HCT116 (cell line): Measurements from ENCODE around the gene LRRC2. TPM values are rescaled to one million over a fixed set of nuclear protein-coding genes. Genes with fewer than 3 reads are reported as not detected.

ENCODE experiments used
- ATAC-seq: fragments of 200-7000 bp; cut with Tn5 transposase; 2 replicates; pipeline ENCODE4 v1.9.1; 2020; ENCODE audit warnings: mild to moderate bottlenecking, moderate library complexity
- BruUV-seq: library from RNA; stranded (reverse); fragments of 400-500 nt; replicated peaks from 2 replicates; lab custom pipeline; 2021; lab: Mats Ljungman, UMichigan
- CTCF ChIA-PET: fragments of 300-600 bp; sonication (Branson Sonifier 250); formaldehyde crosslinking; loops from one replicate; lab custom pipeline; 2021; ENCODE audit warnings: antibody characterized with exemption; lab: Charles Lee
- POLR2A ChIA-PET: fragments of 300-600, 350-600 bp; sonication (Branson Sonifier 250); formaldehyde crosslinking; loops from one replicate; lab custom pipeline; 2021; ENCODE audit warnings: antibody characterized with exemption; lab: Charles Lee
- RAD21 ChIA-PET, 2 experiments: fragments of 300-600 bp; sonication (Branson Sonifier 250); formaldehyde crosslinking; loops; one replicate each; lab custom pipeline; 2023; ENCODE audit warnings: low total read pairs in 2 of 2; ENCODE audit not compliant: uncharacterized antibody in 2 of 2, unreplicated experiment in 2 of 2, low non-redundant PET in 1 of 2; lab: Charles Lee
- DNase-seq: peaks from one replicate; pipeline ENCODE4 v3.0.0-alpha.2; 2010; ENCODE audit warnings: low read depth, low spot score
- H2AFZ ChIP-seq: fragments of 200-600 bp; shearing (Covaris generic), sonication (generic); 2 replicates; pipeline ENCODE4 v1.6.1; 2017; ENCODE audit warnings: low read depth, mixed run types, mixed read lengths, antibody characterized with exemption, low read length; ENCODE audit not compliant: poor library complexity, severe bottlenecking
- H3K27ac ChIP-seq: 2 replicates; pipeline ENCODE4 v1.5.1; 2012; ENCODE audit warnings: low read depth, low read length
- H3K27me3 ChIP-seq: fragments of 200-600 bp; sonication (generic); 2 replicates; pipeline ENCODE4 v1.6.1; 2016; ENCODE audit warnings: mixed run types, low read length, mixed read lengths; ENCODE audit not compliant: insufficient read depth
- H3K36me3 ChIP-seq, 2 experiments: fragments of 200-500 bp in 1 of 2; fragments of 200-600 bp in 1 of 2; sonication (Bioruptor generic) in 1 of 2; sonication (generic) in 1 of 2; 2 replicates each; pipeline versions ENCODE4 v1.5.1 to v1.6.1; 2014 to 2016; ENCODE audit warnings: low read length in 2 of 2, inconsistent platforms in 1 of 2, mixed read lengths in 1 of 2, mixed run types in 1 of 2; ENCODE audit not compliant: insufficient read depth in 2 of 2, control insufficient read depth in 1 of 2
- H3K4me1 ChIP-seq, 2 experiments: fragments of 200-600 bp in 1 of 2; sonication (generic) in 1 of 2; 2 replicates each; pipeline versions ENCODE4 v1.5.1 to v1.6.1; 2012 to 2017; ENCODE audit warnings: low read length in 2 of 2, inconsistent platforms in 1 of 2, mild to moderate bottlenecking in 1 of 2, mixed read lengths in 1 of 2, mixed run types in 1 of 2, moderate library complexity in 1 of 2; ENCODE audit not compliant: insufficient read depth in 2 of 2, control insufficient read depth in 1 of 2
- H3K4me2 ChIP-seq: fragments of 200-600 bp; sonication (generic); 2 replicates; pipeline ENCODE4 v1.6.1; 2017; ENCODE audit warnings: mixed run types, low read length, mixed read lengths
- H3K4me3 ChIP-seq, 2 experiments: fragments of 200-600 bp in 1 of 2; sonication (generic) in 1 of 2; replicated peaks in 1 of 2; 2 replicates each; pipeline ENCODE4 v1.5.1; 2011 to 2016; ENCODE audit warnings: low read length in 2 of 2, control low read depth in 1 of 2, low read depth in 1 of 2, mild to moderate bottlenecking in 1 of 2, mixed read lengths in 1 of 2, mixed run types in 1 of 2
- H3K79me2 ChIP-seq: fragments of 200-600 bp; sonication (generic); 2 replicates; pipeline ENCODE4 v1.6.1; 2017; ENCODE audit warnings: mild to moderate bottlenecking, mixed run types, low read length, moderate library complexity, mixed read lengths; ENCODE audit not compliant: insufficient read depth
- H3K9ac ChIP-seq: fragments of 200-600 bp; sonication (generic); 2 replicates; pipeline ENCODE4 v1.6.1; 2016; ENCODE audit warnings: low read length, mixed read lengths
- H3K9me2 ChIP-seq: fragments of 200-600 bp; sonication (generic), shearing (Covaris generic); 2 replicates; pipeline ENCODE4 v1.6.1; 2017; ENCODE audit warnings: mixed run types, mild to moderate bottlenecking, moderate library complexity; ENCODE audit not compliant: insufficient read depth
- H3K9me3 ChIP-seq, 2 experiments: fragments of 200-500 bp in 1 of 2; fragments of 200-600 bp in 1 of 2; sonication (Bioruptor generic) in 1 of 2; sonication (generic) in 1 of 2; 2 replicates each; pipeline ENCODE4 v1.6.1; 2014 to 2017; ENCODE audit warnings: low read length in 2 of 2, mixed read lengths in 2 of 2, inconsistent platforms in 1 of 2, low read depth in 1 of 2, mild to moderate bottlenecking in 1 of 2, mixed run types in 1 of 2, moderate library complexity in 1 of 2; ENCODE audit not compliant: control insufficient read depth in 1 of 2, insufficient read depth in 1 of 2
- H4K20me1 ChIP-seq: fragments of 200-600 bp; sonication (generic), shearing (Covaris generic); 2 replicates; pipeline ENCODE4 v1.6.1; 2017; ENCODE audit warnings: mixed run types, mild to moderate bottlenecking, moderate library complexity; ENCODE audit not compliant: insufficient read depth
- FOSL1 ChIP-seq: IDR thresholded peaks from 2 replicates; pipeline ENCODE4 v1.6.1; 2012; ENCODE audit warnings: low read depth
- JUND ChIP-seq: IDR thresholded peaks from 2 replicates; pipeline ENCODE4 v1.6.1; 2012
- POLR2AphosphoS5 ChIP-seq: IDR thresholded peaks from 2 replicates; pipeline ENCODE4 v1.6.1; 2011; ENCODE audit warnings: mild to moderate bottlenecking, low read depth, low read length, moderate library complexity
- RAD21 ChIP-seq: IDR thresholded peaks from 2 replicates; pipeline ENCODE4 v1.6.1; 2012; ENCODE audit warnings: low read depth, mild to moderate bottlenecking
- SIN3A ChIP-seq: IDR thresholded peaks from 2 replicates; pipeline ENCODE4 v1.6.1; 2012; ENCODE audit warnings: low read depth
- SP1 ChIP-seq: IDR thresholded peaks from 2 replicates; pipeline ENCODE4 v1.6.1; 2012; ENCODE audit warnings: low read depth
- SRF ChIP-seq: IDR thresholded peaks from 2 replicates; pipeline ENCODE4 v1.6.1; 2012; ENCODE audit warnings: low read depth
- ZFX ChIP-seq: fragments of 450-650 bp; IDR thresholded peaks from 2 replicates; pipeline ENCODE4 v1.6.1; 2017
- intact Hi-C: fragments of 100-400 bp; cut with micrococcal nuclease; formaldehyde crosslinking; loops from 2 replicates; pipeline ENCODE4 v1.10.0; 2022
- total RNA-seq: library from RNA; stranded (reverse); gene quantifications from one replicate; pipeline ENCODE4 v1.2.1, GENCODE V29; 2021; ENCODE audit not compliant: unreplicated experiment
- TF ChIP-seq, protein P1 (sequence below): IDR thresholded peaks from 2 replicates; pipeline ENCODE4 v1.6.1; 2012
- TF ChIP-seq, protein P2 (sequence below), 3 experiments: fragments of 200-600 bp in 1 of 3; sonication (generic) in 1 of 3; IDR thresholded peaks in 2 of 3; conservative IDR thresholded peaks in 1 of 3; 2 replicates each; pipeline ENCODE4 v1.5.1; 2012 to 2017; ENCODE audit warnings: low read depth in 2 of 3, low read length in 2 of 3, antibody characterized with exemption in 1 of 3, borderline replicate concordance in 1 of 3, control low read depth in 1 of 3, mild to moderate bottlenecking in 1 of 3, mixed read lengths in 1 of 3, mixed run types in 1 of 3, moderate library complexity in 1 of 3; ENCODE audit not compliant: insufficient read depth in 1 of 3
- TF ChIP-seq, protein P3 (sequence below): IDR thresholded peaks from 2 replicates; pipeline ENCODE4 v1.6.1; 2012; ENCODE audit warnings: low read depth
- TF ChIP-seq, protein P4 (sequence below): IDR thresholded peaks from 2 replicates; pipeline ENCODE4 v1.6.1; 2011; ENCODE audit warnings: mild to moderate bottlenecking, low read length, moderate library complexity; ENCODE audit not compliant: insufficient replicate concordance; ENCODE audit errors: extremely low read depth

LRRC2 gene
- total RNA-seq, 1 experiment from 2014 or later: not detected

DNA sequence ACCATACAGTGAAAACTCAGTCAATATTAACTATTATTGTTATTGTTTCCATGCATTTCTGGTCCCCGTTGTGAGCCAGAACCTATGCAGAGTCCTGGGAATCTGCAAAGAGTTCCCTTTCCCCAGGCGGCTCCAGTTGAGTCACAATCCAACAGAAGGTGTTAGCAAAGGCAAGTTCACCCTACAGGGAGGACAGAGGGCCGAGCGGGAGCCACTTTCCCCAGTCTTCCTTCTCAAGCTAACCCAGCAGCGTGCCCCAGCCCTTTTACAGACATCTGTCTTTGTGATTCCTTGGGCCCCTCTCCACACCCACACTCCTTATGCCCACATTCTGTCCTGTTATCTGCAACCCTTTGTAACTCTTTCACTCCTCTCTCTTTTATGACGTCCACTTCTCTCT is 88.3 kb downstream of the LRRC2 start:
- intact Hi-C loops: no loop called here
- Histone ChIP-seq H3K9me3 (no peaks in the 10 kb centered on the region), H3K79me2 (no peaks in the 10 kb centered on the region), H3K36me3 (no peaks in the 10 kb centered on the region), H3K4me1 (no peaks in the 10 kb centered on the region)
- RAD21 ChIA-PET: no interaction called here
- no peak for DNase-seq
- POLR2A ChIA-PET: no interaction called here
- no peak for ATAC-seq
- no peak for TF ChIP-seq JUND
- TF ChIP-seq RAD21: no peak
- TF ChIP-seq ZFX: no peak
- TF ChIP-seq, protein P1, sequence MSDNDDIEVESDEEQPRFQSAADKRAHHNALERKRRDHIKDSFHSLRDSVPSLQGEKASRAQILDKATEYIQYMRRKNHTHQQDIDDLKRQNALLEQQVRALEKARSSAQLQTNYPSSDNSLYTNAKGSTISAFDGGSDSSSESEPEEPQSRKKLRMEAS: no peak
- TF ChIP-seq, all 23 proteins: peak for 0
- no peak overlapping the region for H3K9ac ChIP-seq
- H3K27me3 ChIP-seq: peaks cover 16% of the 10 kb centered on the region; the same call in 1 of the 2 replicates
- H3K4me2 ChIP-seq: no peak overlapping the region
- H3K4me3 ChIP-seq: no peak overlapping the region
- CTCF ChIA-PET: no interaction called here
- H3K9me2 ChIP-seq: no peaks in the 10 kb centered on the region
- BruUV-seq: no TSS peak
- no peak overlapping the region for H2AFZ ChIP-seq
- no peaks in the 10 kb centered on the region for H4K20me1 ChIP-seq
- H3K27ac ChIP-seq: no peak overlapping the region

DNA sequence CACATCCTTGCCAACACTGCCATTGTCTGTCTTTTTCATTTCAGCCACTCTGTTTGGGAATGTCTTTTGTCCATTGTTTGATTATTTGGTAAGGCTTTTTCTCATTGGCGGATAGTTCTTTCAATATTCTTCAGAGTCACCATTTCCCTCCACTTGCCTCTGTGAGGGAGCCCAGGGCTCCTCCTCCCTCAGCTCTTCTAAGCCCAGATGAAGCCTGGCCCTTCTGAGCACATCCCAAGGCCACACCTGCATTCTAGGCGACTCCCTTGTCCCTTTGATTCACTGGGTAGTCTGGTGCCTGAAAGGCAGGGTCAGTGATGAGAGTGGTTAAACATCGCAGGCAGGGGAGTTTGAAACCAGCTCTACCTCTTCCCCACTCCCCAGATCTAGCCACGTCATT is 89.0 kb downstream of the LRRC2 start:
- ChIA-PET RAD21 (no interaction called here), POLR2A (no interaction called here), CTCF (interaction anchor here (0.8 kb wide), 1 partner anchor 11 kb away, joined by 4 read pairs; no protein-coding TSS in a partner anchor)
- no peak overlapping the region for H3K4me2 ChIP-seq
- no peak for ATAC-seq
- no peak overlapping the region for H3K9ac ChIP-seq
- H3K27ac ChIP-seq: no peak overlapping the region
- H3K36me3 ChIP-seq: no peaks in the 10 kb centered on the region
- no peaks in the 10 kb centered on the region for H3K4me1 ChIP-seq
- no peaks in the 10 kb centered on the region for H3K79me2 ChIP-seq
- H3K9me2 ChIP-seq: no peaks in the 10 kb centered on the region
- H3K4me3 ChIP-seq: no peak overlapping the region
- no peak overlapping the region for H2AFZ ChIP-seq
- H3K9me3 ChIP-seq: no peaks in the 10 kb centered on the region
- no peak for DNase-seq
- no TSS peak for BruUV-seq
- H3K27me3 ChIP-seq: peaks cover 19% of the 10 kb centered on the region; the same call in 1 of the 2 replicates
- no peaks in the 10 kb centered on the region for H4K20me1 ChIP-seq
- intact Hi-C loops: no loop called here
- TF ChIP-seq, protein P2, sequence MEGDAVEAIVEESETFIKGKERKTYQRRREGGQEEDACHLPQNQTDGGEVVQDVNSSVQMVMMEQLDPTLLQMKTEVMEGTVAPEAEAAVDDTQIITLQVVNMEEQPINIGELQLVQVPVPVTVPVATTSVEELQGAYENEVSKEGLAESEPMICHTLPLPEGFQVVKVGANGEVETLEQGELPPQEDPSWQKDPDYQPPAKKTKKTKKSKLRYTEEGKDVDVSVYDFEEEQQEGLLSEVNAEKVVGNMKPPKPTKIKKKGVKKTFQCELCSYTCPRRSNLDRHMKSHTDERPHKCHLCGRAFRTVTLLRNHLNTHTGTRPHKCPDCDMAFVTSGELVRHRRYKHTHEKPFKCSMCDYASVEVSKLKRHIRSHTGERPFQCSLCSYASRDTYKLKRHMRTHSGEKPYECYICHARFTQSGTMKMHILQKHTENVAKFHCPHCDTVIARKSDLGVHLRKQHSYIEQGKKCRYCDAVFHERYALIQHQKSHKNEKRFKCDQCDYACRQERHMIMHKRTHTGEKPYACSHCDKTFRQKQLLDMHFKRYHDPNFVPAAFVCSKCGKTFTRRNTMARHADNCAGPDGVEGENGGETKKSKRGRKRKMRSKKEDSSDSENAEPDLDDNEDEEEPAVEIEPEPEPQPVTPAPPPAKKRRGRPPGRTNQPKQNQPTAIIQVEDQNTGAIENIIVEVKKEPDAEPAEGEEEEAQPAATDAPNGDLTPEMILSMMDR (IDR thresholded peaks at IDR 0.05 in 2 of 3, conservative IDR thresholded peaks at IDR 0.05 in 1 of 3; ENCODE audit: borderline replicate concordance in 1 of 3, insufficient read depth in 1 of 3, low read depth in 2 of 3, low read length in 2 of 3): no peak
- TF ChIP-seq ZFX: no peak
- no peak for TF ChIP-seq POLR2AphosphoS5
- TF ChIP-seq, protein P1: no peak
- TF ChIP-seq, protein P3, sequence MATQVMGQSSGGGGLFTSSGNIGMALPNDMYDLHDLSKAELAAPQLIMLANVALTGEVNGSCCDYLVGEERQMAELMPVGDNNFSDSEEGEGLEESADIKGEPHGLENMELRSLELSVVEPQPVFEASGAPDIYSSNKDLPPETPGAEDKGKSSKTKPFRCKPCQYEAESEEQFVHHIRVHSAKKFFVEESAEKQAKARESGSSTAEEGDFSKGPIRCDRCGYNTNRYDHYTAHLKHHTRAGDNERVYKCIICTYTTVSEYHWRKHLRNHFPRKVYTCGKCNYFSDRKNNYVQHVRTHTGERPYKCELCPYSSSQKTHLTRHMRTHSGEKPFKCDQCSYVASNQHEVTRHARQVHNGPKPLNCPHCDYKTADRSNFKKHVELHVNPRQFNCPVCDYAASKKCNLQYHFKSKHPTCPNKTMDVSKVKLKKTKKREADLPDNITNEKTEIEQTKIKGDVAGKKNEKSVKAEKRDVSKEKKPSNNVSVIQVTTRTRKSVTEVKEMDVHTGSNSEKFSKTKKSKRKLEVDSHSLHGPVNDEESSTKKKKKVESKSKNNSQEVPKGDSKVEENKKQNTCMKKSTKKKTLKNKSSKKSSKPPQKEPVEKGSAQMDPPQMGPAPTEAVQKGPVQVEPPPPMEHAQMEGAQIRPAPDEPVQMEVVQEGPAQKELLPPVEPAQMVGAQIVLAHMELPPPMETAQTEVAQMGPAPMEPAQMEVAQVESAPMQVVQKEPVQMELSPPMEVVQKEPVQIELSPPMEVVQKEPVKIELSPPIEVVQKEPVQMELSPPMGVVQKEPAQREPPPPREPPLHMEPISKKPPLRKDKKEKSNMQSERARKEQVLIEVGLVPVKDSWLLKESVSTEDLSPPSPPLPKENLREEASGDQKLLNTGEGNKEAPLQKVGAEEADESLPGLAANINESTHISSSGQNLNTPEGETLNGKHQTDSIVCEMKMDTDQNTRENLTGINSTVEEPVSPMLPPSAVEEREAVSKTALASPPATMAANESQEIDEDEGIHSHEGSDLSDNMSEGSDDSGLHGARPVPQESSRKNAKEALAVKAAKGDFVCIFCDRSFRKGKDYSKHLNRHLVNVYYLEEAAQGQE: no peak
- TF ChIP-seq, protein P4, sequence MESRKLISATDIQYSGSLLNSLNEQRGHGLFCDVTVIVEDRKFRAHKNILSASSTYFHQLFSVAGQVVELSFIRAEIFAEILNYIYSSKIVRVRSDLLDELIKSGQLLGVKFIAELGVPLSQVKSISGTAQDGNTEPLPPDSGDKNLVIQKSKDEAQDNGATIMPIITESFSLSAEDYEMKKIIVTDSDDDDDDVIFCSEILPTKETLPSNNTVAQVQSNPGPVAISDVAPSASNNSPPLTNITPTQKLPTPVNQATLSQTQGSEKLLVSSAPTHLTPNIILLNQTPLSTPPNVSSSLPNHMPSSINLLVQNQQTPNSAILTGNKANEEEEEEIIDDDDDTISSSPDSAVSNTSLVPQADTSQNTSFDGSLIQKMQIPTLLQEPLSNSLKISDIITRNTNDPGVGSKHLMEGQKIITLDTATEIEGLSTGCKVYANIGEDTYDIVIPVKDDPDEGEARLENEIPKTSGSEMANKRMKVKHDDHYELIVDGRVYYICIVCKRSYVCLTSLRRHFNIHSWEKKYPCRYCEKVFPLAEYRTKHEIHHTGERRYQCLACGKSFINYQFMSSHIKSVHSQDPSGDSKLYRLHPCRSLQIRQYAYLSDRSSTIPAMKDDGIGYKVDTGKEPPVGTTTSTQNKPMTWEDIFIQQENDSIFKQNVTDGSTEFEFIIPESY: no peak
- TF ChIP-seq FOSL1: no peak
- no peak for TF ChIP-seq SRF
- TF ChIP-seq RAD21: no peak
- TF ChIP-seq SIN3A: no peak
- no peak for TF ChIP-seq SP1
- TF ChIP-seq JUND: no peak
